Subcutaneous abdominal adipose tissue (tissue), 5 donors: Measurements from ENCODE around the gene CDK5R1.

Source experiments
- H3K27ac ChIP-seq: one replicate; pipeline ENCODE4 v1.7.0; 2013; ENCODE audit warnings: low read depth, mild to moderate bottlenecking, inconsistent platforms, low read length, moderate library complexity
- H3K27me3 ChIP-seq, 5 donors: one replicate each; pipeline ENCODE4 v1.7.0; 2013; ENCODE audit warnings: low read length in 5 of 5, inconsistent platforms in 1 of 5; ENCODE audit not compliant: control insufficient read depth in 5 of 5, insufficient read depth in 4 of 5
- H3K36me3 ChIP-seq, 5 donors: one replicate each; pipeline ENCODE4 v1.7.0; 2013; ENCODE audit warnings: low read length in 5 of 5; ENCODE audit not compliant: control insufficient read depth in 5 of 5, insufficient read depth in 5 of 5
- H3K4me1 ChIP-seq, 5 donors: one replicate each; pipeline ENCODE4 v1.7.0; 2013; ENCODE audit warnings: low read length in 5 of 5, mild to moderate bottlenecking in 3 of 5, moderate library complexity in 1 of 5; ENCODE audit not compliant: control insufficient read depth in 5 of 5, insufficient read depth in 5 of 5
- H3K4me3 ChIP-seq, 5 donors: one replicate each; pipeline ENCODE4 v1.7.0; 2013; ENCODE audit warnings: low read length in 5 of 5, low read depth in 1 of 5
- H3K9ac ChIP-seq, 5 donors: one replicate each; pipeline ENCODE4 v1.7.0; 2013; ENCODE audit warnings: low read length in 5 of 5, mild to moderate bottlenecking in 4 of 5, moderate library complexity in 3 of 5
- H3K9me3 ChIP-seq, 5 donors: one replicate each; pipeline ENCODE4 v1.7.0; 2013; ENCODE audit warnings: low read length in 5 of 5; ENCODE audit not compliant: control insufficient read depth in 5 of 5
- donor health status: healthy.
- donor health status: healthy.
- donor health status: healthy.
- donor health status: healthy.
- donor health status: healthy.

CDK5R1 gene

GRCh38 chr17:32533296-32533695 lies 46.5 kb downstream of the CDK5R1 start:
- H3K27ac ChIP-seq: no peak overlapping the region

GRCh38 chr17:32536736-32537643 lies 50.2 kb downstream of the CDK5R1 start:
- H3K27me3 ChIP-seq: no peaks in the 10 kb centered on the region
- no peaks in the 10 kb centered on the region for H3K9me3 ChIP-seq
- no peak overlapping the region for H3K4me3 ChIP-seq
- H3K9ac ChIP-seq: no peak overlapping the region
- peaks cover 0 to 12% (median 7%) of the 10 kb centered on the region in 5 donors for H3K4me1 ChIP-seq
- H3K36me3 ChIP-seq: peaks cover 0 to 2% (median 0%) of the 10 kb centered on the region in 5 donors
- no peak overlapping the region for H3K27ac ChIP-seq

More at GRCh38 chr17:32533296-32533695, 46.5 kb downstream of the CDK5R1 start:
- Histone ChIP-seq H3K4me1 (peaks cover 0 to 12% (median 7%) of the 10 kb centered on the region in 5 donors), H3K27me3 (no peaks in the 10 kb centered on the region), H3K36me3 (peaks cover 0 to 5% (median 0%) of the 10 kb centered on the region in 5 donors), H3K4me3 (no peak overlapping the region), H3K9me3 (no peaks in the 10 kb centered on the region), H3K9ac (no peak overlapping the region)
